NK-92 (cell line): Measurements from ENCODE around the gene PPP1CA.
"Not testable (repeated sequence)": the region's sequence is repeated elsewhere in the genome, so short reads cannot be mapped to it uniquely, and the experiment has no call there.

ENCODE experiments used
- DNase-seq: peaks from one replicate; lab custom pipeline; 2025; ENCODE audit not compliant: unreplicated experiment; lab: John Stamatoyannopoulos, UW

PPP1CA gene

DNA sequence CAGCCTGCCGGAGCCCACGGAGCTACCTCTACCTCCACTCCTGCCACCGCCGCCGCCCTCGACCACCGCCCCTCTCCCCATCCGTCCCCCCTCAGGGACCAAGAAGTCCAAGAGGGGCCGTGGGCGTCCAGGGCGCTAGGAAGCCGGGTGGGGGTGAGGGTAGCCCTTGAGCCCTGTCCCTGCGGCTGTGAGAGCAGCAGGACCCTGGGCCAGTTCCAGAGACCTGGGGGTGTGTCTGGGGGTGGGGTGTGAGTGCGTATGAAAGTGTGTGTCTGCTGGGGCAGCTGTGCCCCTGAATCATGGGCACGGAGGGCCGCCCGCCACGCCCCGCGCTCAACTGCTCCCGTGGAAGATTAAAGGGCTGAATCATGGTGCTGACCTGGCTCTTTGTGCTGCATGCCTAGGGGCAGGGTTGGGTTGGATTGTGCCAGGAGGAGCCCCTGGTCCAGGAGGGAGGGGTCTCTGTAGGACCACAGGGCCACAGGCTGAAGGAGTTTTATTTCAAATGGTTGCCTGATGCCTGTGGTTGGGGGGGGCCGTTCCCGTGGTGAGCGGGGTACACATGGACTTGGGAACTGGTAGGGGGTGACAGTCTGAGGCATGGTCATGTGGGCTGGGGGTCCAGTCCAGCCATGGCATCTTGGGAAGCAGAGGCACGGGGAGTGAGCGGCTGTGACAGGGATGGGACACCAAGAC lies 33.5 kb upstream of the PPP1CA start:
- no peak for DNase-seq

DNA sequence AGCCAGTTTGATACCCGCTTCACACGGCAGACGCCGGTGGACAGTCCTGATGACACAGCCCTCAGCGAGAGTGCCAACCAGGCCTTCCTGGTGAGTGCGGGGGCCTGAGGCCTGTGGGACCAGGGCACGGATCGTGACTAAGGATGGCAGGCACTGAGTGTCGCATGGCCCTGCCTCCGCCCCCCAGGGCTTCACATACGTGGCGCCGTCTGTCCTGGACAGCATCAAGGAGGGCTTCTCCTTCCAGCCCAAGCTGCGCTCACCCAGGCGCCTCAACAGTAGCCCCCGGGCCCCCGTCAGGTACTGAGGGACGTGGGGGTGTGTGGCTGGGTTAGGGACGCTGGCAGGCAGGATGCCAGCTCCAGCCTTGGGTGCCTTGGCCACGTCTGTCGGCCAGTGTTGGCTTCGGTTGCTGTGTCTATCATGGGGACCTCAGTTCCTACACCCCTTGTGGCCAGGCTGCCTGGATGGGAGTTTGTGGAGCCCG lies 32.8 kb upstream of the PPP1CA start:
- DNase-seq: no peak

GRCh38 chr11:67433536-67434394 lies 32.1 kb upstream of the PPP1CA start:
- DNase-seq: no peak

DNA sequence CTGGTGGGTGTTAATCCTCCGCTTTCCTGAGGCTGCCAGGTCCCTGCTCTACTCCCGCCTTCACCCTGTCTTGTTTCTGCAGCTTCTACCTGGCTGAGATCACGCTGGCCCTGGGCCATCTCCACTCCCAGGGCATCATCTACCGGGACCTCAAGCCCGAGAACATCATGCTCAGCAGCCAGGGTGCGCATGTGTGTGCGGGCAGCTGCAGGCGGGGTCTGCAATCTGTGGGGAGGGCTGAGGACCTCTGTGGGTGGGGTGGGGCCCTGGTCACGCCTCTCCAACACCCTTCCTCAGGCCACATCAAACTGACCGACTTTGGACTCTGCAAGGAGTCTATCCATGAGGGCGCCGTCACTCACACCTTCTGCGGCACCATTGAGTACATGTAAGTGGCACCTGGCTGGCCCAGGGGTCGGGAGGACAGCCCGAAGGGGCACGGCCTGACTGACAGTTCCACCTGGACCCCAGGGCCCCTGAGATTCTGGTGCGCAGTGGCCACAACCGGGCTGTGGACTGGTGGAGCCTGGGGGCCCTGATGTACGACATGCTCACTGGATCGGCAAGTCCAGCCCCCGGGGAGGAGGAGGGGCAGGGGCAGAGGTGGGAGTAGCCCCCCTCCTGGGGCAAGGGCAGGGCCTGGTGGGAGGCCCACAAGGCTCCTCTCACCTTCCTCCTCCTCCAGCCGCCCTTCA lies 31.1 kb upstream of the PPP1CA start:
- DNase-seq: no peak

DNA sequence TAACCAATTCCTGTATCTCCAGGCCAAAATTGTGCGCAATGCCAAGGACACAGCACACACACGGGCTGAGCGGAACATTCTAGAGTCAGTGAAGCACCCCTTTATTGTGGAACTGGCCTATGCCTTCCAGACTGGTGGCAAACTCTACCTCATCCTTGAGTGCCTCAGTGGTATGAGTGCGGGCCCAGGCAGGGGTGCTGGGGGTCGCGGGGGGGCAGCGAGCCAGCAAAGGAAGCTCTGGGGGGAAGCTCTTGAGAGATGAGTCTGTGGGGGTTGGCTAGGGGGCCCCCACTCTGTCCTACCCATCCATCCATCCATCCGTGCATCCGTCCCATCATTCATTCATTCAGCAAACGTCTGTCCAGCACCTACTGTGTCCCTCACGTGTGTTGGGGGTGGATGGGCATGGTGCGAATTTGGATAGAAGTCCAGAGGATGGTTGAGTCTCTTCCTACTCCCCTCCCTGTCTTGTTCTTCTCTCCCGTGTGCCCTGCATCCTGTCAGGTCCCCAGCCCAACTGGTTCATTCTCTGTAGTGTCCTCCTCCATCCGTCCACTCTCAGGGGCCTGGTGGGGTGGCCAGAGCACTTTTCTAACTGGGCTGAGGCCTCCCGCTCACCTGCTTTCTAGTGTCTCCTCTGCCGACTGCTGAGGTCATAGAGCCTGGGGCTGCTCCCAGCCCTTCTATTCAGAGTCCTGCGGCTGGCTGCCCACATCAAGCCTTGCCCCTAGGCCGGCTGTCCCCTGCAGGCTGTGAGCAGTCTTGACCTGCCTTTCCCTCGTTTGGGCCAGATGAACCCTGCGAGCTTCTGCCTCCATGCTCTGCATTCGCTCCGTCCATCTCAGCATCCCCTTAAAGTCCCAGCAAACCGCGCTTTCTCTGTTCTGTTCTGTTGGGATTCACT lies 29.9 kb upstream of the PPP1CA start:
- DNase-seq: no peak

DNA sequence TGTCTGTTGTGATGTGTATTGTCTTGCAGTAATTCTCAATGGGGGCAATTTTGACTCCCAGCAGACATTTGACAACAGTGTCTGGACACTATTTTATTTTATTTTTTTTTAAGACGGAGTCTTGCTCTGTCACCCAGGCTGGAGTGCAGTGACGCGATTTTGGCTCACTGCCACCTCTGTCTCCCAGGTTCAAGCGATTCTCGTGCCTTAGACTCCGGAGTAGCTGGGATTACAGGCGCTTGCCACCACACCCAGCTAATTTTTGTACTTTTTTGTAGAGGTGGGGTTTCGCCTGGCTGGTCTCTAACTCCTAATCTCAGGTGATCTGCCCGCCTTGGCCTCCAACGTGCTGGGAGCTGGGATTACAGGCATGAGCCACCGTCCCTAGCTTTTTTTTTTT lies 28.1 kb upstream of the PPP1CA start:
- no peak for DNase-seq

DNA sequence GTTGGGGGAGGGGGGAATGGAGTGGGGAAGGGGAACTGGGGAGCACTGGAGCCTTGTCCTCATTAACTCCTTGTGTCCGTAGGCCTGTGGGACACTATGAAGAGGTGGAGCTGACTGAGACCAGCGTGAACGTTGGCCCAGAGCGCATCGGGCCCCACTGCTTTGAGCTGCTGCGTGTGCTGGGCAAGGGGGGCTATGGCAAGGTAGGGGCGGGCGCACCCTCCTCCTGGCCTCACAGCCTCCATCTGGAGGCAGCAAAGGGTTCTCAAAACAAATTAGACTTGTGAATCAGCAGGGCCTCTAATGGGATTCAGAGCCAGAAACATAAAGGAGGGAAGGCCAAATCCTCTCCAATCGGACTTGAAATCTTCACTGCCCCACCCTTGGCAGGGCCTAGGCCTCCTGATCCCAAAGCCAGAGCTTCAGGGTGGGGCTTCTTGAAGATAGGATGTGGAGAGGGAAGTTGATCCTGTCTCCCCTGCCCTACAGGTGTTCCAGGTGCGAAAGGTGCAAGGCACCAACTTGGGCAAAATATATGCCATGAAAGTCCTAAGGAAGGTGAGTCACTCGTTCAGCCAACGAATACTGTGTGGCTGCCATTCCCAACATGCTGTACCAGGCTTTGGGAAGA lies 27.5 kb upstream of the PPP1CA start:
- DNase-seq: no peak

GRCh38 chr11:67428052-67429001 lies 26.7 kb upstream of the PPP1CA start, which contains the start of gene RPS6KB2:
TSS of gene RPS6KB2 (plus strand) at chr11:67428494. CDS start at chr11:67428546, 52 bp downstream.
- peak; percentile 75 for DNase-seq

GRCh38 chr11:67427364-67427859 lies 25.8 kb upstream of the PPP1CA start:
- DNase-seq: not testable (repeated sequence)

GRCh38 chr11:67423891-67424613 lies 22.4 kb upstream of the PPP1CA start:
- no peak for DNase-seq

- DNase-seq: no peak
Measured at GRCh38 chr11:67423466-67423865, 21.8 kb upstream of the PPP1CA start.

DNA sequence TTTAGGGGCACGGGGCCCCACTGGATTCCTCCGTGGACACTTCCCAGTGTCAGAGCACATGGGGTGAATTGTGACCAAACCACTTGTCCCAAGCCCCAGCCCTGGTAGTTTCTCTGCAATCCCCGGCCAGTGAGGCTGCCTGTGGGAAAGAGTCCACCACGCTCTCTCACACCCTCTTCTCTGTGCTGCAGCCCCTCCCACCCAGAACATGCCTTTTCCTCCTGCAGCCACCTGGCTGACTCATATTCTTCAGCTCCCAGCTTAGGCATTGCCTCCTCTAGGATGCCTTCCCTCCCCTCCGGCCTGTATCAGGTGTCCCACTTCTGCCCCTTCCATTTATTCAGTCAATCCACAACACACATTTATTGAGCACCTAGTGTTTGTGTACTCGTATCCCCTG lies 21.2 kb upstream of the PPP1CA start:
- no peak for DNase-seq

DNA sequence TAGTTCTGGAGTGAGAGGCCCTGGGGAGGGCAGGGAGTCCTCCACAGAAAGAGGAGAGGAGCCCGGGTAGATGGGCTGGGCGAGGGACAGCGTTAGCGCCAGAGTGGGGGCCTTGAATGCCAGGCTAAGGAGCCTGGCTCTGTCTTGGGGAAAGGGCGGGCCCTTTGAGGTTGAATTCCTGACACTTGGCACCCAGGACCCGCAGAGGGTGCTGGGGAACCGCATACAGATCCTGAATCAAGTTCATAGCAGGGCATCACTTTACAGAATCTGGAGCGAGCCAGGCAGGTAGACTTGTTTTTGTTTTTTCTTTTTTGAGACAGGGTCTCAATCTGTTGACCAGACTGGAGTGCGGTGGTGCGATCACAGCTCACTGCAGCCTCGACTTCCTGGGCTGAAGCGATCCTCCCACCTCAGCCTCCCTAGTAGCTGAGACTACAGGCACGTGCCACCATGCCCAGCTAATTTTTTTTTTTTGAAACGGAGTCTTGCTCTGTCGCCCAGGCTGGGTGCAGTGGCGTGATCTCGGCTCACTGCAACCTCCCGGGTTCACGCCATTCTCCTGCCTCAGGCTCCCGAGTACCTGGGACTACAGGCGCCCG lies 19.9 kb upstream of the PPP1CA start:
- no peak for DNase-seq

DNA sequence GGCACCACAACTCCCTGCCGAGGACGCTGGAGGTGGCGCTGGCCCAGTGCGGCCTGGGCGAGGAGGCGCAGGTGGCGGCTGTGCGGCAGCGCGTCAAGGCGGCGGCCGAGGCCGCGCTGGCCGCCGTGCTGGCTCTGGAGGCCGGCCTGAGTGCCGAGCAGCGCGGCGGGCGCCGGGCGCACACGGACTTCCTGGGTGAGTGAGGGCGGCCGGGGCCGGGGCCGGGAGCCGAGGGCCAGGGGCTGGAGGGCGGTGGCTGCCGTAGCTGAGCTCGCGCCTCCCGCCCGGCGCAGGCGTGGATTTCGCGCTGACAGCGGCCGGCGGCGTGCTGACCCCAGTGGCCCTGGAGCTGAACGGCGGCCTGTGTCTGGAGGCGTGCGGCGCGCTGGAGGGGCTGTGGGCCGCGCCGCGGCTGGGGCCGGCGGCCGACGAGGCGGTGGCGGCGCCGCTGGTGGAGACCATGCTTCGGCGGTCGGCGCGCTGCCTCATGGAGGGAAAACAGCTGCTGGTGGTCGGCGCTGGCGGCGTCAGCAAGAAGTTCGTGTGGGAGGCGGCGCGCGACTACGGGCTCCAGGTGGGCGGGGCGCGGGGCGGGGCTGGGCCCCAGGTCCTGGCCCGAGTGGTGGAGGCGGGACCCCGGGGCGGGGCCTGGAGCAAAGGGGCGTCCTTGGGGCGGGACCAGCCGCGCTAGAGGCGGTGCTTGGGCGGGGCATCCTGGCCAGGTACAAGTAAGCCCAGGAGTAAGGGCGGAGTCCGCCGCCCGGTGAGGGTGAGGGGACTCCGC lies 19.2 kb upstream of the PPP1CA start:
- DNase-seq: peak; percentile 73

GRCh38 chr11:67420147-67420645 lies 18.5 kb upstream of the PPP1CA start:
- no peak for DNase-seq

DNA sequence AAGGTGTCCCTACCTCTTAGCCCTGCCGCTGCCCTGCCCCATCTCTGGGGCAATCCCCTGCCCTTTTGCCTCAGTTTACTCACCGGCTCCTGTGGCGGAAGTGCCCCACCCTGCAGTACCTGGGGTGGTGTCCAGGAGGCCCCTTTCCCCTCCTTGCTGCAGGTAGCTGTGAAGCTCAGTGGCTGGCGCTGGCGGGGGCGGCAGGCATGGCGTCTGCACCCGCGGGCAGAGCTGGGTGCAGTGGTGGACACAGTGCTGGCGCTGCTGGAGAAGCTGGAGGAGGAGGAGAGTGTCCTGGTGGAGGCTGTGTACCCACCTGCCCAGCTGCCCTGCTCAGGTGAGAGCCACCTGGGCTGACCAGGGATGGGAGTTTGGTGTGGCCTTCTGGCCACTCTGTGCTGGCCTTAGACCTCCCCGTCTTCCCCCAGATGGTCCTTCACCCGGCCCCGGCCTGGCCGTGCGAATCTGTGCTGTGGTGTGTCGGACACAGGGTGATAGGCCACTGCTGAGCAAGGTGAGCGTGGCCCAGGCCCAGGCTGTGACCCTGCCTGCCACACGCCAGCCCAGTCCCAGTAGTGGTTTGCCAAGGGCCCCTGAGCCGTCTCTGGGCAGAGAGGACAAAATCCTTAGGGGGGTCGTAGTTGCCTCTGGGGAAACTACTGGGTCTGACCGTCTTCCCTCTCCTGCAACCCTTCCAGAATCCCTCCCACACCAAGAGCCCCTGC lies 17.8 kb upstream of the PPP1CA start:
- DNase-seq: no peak
